GM18870 (cell line): ENCODE results near the gene TMEM239.
A peak's percentile ranks its signal among the peaks of the same experiment; 100 is the strongest.
"Not testable (repeated sequence)": the region's sequence is repeated elsewhere in the genome, so short reads cannot be mapped to it uniquely, and the experiment has no call there.

Source experiments
- ATAC-seq: cut with Tn5 transposase; IDR thresholded peaks from one replicate; pipeline ENCODE4 v1.9.1; 2021; ENCODE audit warnings: moderate library complexity; ENCODE audit not compliant: unreplicated experiment

The TMEM239 gene

DNA sequence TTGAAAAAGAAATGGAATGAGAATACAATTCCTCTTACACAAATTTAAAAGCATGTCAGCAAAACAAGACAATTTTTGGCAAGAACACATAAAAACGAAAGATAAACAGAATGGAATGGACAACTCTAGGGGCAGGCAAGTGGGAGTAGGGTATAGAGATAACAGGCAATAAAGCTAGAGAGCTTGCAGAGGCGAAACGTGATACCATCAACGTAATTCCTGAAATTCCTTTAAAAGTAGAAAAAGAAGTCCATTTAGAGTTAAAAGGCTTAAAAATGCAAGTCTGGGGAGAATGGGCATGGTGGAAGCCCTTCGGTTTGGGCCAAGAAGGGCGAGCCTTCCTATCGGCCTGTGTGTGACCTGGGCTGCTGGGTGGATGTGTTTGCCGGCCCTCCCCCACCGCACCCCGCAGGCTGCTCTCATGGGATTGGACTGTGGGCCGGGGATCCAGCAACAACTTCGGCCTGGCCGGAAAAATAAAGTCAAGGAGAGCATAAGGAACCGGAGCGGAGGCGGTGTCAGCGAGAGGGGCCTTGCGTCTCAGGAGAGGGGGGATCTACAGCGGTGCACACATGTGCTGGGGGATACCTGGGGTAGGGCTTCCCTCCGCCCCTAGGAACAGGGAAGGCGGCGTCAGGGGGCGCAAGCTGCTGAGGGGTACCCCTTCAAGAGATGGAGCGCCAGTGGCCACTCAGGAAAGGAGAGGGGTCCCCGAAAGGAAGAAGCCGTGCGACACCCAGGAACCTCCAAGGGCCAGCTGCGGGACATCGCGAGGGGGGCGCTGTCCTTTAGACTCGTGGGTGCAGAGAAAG lies 4.1 kb downstream of the TMEM239 start:
- no peak for ATAC-seq

DNA sequence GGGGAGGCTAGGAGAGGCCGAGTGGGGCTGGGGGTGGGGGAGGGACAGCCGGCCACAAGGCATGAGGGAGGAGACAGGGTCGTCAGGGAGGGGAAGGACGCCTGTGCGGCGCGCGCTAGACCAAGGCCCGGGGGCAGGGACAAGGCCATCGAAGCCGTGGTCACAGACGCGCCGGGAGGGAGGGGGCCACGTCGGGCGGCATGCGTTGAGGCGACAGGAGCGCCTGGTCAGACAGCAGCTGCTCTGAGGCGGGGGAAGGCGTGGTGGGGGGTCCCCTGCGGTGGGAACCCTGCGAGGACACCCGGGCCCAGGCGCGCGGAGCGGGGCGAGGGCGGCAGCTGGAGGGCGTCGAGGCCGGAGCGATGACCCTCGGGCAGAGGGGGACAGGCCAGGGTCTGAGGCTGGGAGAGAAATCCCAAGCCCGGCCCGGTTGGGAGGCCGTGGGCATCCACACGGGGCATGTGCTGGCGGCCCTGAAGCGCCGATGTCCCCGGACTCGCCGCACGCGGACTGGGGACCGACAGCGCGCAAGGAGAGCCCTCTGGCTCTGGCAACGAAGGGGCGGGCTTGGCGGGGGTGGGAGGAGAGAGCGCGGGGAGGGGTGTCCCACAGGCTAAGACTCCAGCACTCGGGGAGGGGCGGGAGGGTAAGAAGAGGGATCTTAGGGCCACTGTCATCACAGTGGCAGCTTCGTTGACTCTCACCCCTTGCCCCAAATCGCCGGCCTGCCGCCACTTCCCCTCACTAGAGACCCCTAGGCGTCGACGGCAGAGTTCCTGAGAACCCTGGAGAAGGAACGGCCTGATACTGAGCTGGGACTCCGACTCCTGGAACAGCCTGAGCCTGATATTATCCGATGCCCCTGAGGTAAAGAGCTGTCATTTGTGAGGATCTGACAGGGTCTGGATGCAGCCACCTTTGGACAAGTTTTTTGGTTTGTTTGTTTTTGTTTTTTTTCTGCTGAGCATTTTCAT lies 5.0 kb downstream of the TMEM239 start:
- ATAC-seq: no peak

DNA sequence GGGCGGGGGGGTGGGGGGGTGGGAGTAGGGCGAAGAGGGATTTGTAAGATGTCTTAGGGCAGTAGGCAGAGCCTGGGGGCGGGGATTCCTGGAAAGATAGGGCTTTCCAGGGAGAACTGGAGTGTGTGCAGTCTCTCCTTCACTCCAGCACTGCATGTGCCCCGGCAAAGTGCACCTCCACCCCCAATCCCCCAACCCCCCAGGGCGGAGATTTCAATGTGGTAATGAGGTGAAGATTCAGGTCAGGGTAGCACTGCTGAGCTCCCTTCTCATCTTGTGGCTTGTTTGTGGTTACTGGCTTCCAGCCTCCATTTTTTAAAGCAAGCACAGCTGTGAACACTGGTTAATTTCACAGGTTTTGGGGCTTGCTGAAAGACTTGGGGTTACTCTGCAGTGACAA lies 5.9 kb downstream of the TMEM239 start:
- no peak for ATAC-seq

DNA sequence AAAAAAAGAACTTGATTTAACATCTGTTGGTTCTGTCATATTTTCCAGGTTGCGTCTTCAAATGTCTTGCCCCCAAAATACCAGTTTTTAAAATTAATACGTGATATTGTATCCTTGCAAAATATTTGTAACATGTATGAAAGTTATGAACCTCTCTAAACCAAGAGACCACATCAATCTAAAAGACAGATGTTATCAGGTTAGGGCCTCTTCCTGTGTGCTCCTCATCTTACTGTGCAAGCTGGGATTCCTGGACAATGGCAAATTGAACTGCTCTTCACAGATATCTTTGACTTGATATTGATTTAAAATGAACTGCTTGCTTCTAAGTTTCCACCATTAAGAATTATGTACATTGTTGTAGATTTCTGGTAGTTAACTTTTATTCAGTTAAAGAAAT lies 9.6 kb downstream of the TMEM239 start:
- no peak for ATAC-seq

DNA sequence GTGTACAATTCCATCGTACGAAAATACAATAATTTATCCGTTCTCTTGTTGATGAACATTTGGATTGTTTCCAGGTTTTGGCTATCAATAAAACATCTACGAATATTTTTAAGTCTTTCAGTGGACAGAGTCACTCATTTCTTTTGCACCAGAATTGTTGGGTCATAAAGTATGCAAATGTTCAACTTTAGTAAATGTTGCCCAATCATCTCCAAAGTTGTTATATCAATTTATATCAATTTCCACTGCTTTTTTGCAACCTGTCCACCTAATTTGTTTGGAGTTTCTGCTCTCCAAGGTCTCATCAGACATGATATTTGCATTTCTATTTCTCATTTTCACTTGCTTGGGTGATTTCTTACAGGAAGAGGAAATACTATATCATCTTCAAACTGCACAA lies 10.5 kb downstream of the TMEM239 start:
- ATAC-seq: no peak

DNA sequence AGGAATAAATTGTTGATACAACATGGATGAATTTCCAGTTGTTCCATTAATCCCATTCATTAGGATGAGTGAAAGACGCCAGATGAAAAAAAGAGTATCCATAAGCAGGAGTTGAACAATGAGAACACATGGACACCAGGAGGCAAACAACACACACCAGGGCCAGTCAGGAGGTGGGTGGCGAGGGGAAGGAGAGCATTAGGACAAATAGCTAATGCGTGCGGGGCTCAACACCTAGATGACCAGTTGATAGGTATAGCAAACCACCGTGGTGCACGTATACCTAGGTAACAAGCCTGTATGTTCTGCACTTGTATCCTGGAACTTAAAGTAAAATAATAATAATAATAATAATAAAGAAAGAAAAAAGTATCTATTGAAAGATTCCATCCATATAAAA lies 13.2 kb downstream of the TMEM239 start:
- ATAC-seq: no peak

DNA sequence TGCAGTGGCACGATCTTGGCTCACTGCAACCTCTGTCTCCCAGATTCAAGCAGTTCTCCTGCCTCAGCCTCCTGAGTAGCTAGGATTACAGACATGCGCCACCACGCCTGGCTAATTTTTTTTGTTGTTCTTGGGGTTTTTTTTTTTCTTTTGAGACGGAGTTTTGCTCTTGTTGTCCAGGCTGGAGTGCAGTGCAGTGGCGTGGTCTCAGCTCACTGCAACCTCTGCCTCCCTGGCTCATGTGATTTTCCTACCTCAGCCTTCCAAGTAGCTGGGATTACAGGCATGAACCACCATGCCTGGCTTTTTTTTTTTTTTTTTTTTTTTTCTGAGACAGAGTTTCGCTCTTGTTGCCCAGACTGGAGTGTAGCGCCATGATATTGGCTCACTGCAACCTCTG lies 15.0 kb downstream of the TMEM239 start:
- not testable (repeated sequence) for ATAC-seq

DNA sequence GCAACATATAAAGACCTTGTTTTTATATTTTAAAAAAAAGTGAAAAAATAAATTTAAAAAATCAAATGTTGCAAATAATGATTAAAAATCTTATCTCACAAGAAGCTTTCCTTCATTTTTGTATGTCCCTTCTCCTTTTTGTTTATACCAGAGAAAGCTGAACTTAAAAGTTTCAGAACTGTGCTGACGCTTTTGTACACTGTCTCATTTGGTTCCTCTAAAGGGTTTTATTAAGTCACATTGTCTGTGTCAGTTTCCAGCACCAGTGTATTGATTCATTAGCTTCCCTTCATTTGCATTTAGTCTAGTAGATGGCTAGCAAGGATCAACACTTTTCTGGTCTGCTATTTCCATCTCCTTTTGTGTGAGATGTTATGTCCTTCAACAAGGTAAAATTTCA lies 17.6 kb downstream of the TMEM239 start:
- no peak for ATAC-seq

DNA sequence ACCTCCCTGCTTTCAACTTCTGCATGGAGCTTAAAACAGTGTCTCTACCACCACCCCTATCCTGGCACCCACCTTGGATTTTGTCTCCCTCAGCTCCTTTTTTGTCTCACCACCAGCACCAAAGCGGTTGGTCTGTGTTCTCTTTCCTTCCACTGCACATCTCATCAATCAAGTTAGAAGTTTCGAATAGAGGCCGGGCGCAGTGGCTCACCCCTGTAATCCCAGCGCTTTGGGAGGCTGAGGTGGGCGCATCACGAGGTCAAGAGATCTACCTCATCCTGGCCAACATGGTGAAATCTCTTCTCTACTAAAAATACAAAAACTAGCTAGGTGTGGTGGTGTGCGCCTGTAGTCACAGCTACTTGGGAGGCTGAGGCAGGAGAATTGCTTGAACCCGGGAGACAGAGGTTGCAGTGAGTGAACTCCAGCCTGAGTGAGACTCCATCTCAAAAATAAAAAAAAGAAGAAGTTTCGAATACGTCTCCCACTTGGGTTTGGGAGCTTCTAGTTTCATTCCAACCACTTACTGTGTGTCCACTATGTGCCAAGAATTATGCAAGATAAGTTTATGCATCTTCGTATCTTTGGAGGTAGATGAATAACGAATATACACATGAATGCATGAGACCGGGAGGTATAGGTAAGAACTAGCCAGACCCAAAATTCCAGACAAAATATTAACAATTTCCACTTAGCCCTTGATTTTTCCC lies 18.4 kb downstream of the TMEM239 start:
- no peak for ATAC-seq

DNA sequence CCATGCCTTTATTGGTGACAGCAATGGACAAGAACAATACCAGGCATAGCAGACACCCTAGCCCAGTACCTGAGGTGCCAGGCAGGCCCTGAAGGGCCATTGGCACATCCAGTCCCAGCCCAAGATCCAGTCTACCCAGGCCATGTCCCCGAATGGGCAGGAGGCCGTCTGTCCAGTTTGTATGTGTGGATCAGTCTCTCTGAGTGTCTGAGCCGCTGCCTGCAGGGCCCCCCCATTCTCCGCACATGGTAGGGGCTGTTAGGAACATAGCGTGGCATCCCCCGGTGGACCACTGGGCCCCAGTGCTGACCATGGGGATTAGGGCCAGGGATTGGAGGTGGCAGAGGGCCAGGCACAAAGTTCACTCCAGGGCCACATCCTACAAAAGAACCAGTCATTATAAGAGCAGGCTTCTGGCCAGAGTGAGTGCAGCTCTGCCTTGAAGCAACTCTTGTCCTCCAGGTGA lies 19.2 kb downstream of the TMEM239 start:
- no peak for ATAC-seq

DNA sequence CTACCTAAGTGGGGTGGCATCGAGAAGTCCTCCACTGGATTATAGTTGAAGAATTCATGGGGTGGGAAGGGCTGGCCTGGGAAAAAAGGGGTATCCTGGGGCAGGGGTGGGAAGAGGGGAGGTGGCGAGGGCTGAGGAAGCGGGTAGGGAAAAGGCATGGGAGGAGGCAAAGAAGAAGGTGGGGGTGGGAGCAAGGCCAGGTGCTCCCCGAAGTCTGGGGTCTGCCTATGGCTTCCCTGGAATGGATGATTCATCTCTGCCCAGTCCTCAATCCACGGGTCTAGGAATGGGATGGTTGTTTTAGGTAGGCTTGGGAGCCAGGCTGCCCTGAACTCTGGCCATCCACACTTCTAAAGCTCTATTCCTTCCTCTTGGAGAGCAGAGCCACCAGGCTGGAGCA lies 19.9 kb downstream of the TMEM239 start:
- no peak for ATAC-seq

DNA sequence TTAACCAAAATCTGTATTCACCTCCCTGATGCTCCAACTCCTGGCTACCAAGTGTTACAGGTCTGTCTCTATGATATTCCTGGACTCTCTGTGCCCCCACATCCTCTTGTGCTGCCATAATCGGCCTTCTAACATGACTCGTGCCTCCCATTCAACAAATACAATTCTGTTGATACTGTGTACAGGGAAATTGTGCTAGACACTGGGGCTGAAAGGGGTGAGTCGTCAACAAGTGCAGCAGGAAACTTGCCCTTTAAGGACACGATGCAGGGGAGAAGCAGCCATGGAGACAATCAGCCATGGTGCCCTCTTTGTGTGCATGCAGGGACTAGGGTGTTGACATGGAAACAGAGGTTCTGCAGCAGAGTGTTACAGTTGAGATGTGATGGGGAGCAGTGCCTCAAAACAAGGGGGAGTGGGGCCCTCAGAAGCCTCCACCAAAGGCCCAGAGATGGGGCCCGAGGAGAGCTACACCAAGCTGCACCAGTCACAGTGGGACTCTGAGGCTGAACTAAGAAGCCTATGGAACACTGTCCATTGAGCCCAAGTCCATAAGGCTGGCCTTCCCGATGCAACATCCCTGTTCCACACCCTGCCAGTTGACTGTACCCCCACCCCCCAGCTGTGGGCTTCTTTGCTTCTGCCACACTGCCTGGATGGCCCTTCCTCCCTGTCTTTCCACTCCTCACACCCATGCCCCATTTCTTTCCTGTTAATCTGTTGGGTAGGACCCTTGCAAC lies 21.2 kb downstream of the TMEM239 start:
- no peak for ATAC-seq

DNA sequence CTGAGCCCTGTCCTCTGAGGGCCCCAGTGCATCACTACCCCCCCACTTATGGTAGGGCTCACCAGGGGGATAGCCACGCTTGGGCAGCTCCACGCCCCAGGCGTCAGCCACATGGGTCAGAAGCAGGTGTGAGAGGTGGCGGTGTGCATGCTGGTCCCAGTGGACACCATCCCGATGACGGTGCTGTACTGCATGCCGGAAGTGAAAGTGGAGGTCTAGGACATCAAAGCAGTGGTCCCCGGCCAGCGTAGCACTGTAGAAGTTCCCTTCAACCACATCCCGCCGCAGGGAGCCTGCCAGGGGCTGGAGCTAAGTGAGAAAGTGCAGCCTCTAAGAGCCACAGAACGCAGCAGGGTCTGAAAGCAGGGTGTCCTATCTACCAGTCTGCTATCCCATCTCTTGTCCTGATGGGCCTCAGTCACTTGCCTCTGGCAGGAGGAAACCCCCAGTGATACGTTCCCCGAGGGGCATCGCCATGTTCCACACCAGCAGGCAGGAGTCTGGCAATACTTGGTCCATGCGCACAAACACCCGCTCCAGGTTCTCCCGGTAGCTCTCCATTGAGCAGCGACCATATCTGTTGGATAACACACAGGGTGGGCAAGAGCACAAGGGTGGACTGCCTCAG lies 22.1 kb downstream of the TMEM239 start:
- ATAC-seq: no peak

DNA sequence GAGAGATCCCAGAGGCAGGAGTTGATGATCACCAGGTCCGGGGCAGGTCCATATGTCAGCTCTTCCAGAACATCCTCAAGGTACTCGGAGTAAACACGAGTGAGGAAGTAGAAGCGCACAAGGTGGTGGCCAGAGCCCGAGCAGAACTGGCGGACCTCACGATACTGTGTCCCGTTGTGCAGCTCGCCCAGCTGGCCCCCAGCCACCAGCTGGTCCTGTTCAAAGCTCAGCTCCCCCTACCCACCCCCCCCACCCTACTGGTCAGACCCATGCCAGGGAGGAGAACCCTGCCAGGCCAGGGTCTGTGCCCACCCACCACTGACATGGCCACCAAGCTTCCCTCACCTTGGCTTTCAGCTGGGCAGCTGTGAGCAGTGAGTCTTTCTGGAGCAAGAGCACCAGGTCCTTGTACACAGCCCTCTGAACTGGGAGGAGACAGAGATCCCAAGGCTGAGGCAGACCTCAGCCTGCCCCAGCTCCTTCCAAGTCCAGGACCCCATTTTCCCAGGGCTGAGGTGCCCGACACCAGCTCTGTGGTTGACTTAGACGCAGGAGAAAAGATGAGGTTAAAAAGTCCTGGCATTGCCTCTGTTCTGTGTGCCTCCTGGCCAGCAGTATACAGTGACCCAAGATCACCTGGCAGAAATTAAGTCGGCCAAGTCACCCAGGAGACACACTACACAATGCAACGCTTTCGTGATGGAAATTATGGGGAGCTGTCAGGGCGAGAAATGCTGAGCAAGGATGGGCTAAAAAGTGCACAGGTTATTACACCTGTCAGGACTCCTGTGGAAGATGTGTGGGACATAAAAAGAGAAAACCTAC lies 22.9 kb downstream of the TMEM239 start:
- no peak for ATAC-seq

DNA sequence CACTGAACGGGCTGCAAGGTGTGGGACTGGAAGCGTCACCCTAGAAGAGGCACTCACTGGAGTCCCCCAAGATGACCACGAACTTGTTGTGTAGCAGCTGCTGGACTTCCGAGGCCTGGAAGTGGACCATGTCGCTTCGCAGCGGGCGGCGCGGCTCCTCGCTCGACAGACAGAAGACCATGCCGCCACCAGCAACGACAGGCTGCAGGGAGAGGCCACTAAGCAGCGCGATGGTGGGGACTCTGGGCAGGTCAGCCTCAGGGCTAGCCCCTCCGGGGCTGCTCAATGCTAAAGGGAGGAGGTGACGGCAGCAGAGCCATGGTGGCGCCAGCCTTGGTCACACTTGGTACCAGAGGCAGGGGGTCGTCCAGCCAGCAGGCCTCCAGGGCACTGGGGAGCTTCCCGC lies 23.6 kb downstream of the TMEM239 start:
- ATAC-seq: no peak

DNA sequence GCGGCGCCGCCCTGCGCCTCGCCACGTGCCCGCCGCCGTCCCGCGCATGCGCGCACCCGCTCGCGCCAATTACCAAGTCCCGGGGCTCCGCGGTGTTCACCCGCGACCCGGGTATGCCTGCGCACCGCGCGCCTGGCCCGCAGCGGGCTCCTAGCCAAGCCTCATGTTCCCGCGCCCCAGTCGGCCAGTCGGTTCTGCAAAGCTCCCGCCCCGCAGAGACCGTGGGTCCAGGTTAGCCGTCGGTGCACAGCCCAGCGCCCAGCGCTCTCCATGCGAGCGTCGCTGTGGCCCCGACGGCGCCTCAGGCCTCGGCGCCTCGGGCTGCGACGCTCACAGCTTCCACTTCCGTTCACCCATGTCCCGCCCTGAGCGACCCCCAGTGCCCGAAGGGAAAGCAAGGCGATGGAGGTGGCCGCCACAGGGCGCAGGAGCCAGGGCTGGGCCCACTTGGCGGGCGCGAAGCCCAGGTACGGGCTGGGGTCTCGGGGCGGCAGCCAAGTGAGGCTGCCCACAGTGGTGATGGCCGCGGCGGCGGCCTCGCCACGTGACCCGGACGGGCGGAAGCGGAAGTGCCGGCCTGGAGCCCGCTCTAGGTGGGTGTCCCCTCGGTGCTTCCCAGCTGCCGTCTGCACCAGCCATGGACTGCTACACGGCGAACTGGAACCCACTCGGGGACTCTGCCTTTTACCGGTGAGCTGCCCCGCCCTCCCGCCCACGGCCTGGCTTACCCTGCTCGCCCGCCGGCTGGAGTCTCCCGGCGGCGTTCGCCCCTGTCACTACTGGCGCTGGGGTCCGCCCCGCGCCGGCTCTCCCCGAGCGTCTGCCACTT lies 24.2 kb downstream of the TMEM239 start, which contains the start of the genes PCED1A and VPS16:
Gene PCED1A, minus strand, starts transcription at position 518 of the 829 bp plus-strand sequence. CDS start 743 bp downstream, outside the sequence.
Gene VPS16, plus strand, starts transcription at position 608 of the 829 bp plus-strand sequence. Its CDS starts 30 bp downstream, at position 638.
- peak; percentile 62 for ATAC-seq

DNA sequence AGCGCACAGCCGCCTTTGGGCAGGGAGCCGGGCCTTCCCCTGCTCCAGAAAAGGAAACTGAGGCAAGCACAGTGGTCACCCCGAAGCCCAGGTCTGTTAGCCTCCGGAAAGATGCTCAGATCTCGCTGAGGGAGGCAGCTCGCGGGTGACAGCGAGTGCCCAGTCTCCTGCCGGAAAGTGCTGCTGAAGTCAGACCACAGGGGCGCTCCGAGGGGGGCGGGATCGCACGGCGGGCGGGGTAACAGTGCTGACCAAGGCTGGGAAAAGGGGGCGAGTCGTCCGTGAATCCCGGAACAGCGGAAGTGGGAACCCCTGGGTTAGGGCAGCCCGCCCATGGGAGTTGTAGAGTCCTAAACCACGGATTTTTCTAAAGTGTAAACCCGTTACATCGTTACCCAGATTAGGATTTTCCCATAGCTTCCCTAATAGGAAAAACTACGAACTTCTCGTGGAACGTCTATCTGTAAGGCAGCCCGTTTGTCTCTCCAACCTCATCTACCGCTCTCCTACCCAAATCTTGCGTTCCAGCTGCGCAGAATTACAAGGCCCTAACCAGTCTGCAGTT lies 24.9 kb downstream of the TMEM239 start:
- no peak for ATAC-seq

DNA sequence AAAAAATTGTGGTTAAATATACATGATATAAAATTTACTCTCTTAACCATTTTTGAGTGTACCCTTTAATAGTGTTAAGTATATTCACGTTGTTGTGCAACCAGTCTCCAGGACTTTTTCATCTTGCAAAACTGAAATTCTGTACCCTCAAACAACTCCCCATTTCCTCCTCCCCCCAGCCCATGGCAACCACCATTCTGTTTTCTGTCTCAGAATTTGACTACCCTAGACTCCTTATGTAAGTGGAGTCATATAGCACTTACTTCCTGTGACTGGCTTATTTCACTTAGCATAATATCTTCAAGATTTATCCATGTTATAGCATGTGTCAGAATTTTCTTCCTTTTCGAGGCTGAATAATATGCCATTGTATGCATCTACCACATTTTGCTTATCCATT lies 29.4 kb downstream of the TMEM239 start:
- no peak for ATAC-seq
